DMS 273 (cell line): Measurements from ENCODE around the gene FMNL2.

Source experiments
- DNase-seq: peaks from one replicate; lab custom pipeline; 2025; ENCODE audit not compliant: unreplicated experiment; lab: John Stamatoyannopoulos, UW

Gene FMNL2

GRCh38 chr2:152337511-152337903, 2.5 kb downstream of the FMNL2 start:
- DNase-seq = no peak

- DNase-seq = no peak
Observed at GRCh38 chr2:152339556-152340286, 4.7 kb downstream of the FMNL2 start.

GRCh38 chr2:152342259-152343046, 7.5 kb downstream of the FMNL2 start:
- DNase-seq = no peak

- no peak for DNase-seq
Observed at GRCh38 chr2:152343426-152343825, 8.5 kb downstream of the FMNL2 start.

GRCh38 chr2:152344579-152345195, 9.7 kb downstream of the FMNL2 start:
- no peak for DNase-seq

- no peak for DNase-seq
Observed at GRCh38 chr2:152347076-152347475, 12.1 kb downstream of the FMNL2 start.

GRCh38 chr2:152348388-152348787, 13.4 kb downstream of the FMNL2 start:
- no peak for DNase-seq

GRCh38 chr2:152349416-152349815, 14.4 kb downstream of the FMNL2 start:
- no peak for DNase-seq

GRCh38 chr2:152350155-152350679, 15.2 kb downstream of the FMNL2 start:
- DNase-seq = no peak

- DNase-seq = no peak
Observed at GRCh38 chr2:152352616-152353015, 17.6 kb downstream of the FMNL2 start.

GRCh38 chr2:152353364-152353763, 18.4 kb downstream of the FMNL2 start:
- no peak for DNase-seq

GRCh38 chr2:152354069-152354755, 19.2 kb downstream of the FMNL2 start:
- no peak for DNase-seq

- no peak for DNase-seq
Observed at GRCh38 chr2:152354909-152355308, 19.9 kb downstream of the FMNL2 start.

- no peak for DNase-seq
Observed at GRCh38 chr2:152355409-152355831, 20.4 kb downstream of the FMNL2 start.

- no peak for DNase-seq
Observed at GRCh38 chr2:152359573-152360363, 24.8 kb downstream of the FMNL2 start.

- no peak for DNase-seq
Observed at GRCh38 chr2:152363936-152364335, 29.0 kb downstream of the FMNL2 start.

GRCh38 chr2:152367547-152368390, 32.8 kb downstream of the FMNL2 start:
- DNase-seq = no peak

- no peak for DNase-seq
Observed at GRCh38 chr2:152369176-152369860, 34.3 kb downstream of the FMNL2 start.

- no peak for DNase-seq
Observed at GRCh38 chr2:152370783-152371182, 35.8 kb downstream of the FMNL2 start.
